Inflammatory macrophage treated with lipopolysaccharide for 1 hour (primary cell): ENCODE measurements around the gene AK8.
A peak's percentile ranks its signal among the peaks of the same experiment; 100 is the strongest.

Source experiments
- DNase-seq, 2 donors: peaks; one replicate each; pipeline ENCODE4 v3.0.0-alpha.2; 2020 to 2022

Gene AK8

GRCh38 chr9:132769906-132770769 lies 107.9 kb downstream of the AK8 start:
- peak; percentile 65 to 72 for DNase-seq

DNA sequence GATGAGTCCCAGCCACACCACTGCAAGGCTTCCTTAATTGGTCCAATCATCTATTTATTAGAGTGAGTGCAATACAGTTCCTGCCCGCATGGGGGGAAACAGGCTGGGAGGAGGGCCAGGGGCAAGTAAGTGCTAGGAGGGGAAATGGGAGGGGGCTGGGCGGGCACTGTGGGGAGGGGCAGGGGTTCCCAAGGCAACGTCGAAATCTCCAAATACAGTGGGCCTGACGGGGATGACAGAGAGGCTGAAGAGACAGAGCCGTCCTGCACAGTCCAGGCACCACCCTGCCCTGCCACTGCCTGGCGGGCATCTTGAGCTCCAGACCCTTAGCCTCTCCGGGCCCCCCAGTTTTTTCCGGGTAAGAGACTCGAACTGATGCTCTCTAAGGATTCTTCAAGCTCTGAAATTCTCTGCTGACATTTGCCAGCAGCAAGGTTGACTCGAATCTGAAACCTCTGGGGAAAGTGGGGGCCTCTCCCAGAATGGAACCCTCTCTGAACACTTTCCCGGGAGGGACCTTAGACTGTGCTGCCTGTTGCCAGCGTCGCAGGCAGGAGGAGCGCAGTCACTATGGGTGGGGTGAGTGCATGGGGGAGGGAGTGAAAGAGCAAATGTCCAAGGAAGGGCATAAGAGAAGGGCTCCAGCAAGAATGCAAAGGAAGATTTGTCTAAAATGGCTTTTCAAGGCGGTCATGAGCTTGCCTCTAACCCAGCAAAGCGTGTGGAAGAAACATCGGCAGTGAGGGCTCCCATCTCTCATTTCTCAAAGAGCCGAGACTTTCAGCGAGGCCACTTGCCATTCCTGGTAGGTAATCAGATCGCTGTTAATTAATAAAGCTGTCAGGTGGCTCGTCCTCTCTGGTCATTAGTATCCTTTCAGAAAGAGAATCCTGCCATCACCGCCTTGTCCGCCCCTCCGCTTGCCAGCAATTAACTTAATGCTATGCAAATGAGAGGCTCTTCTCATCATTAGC lies 108.9 kb downstream of the AK8 start:
- peak; percentile 52 to 68 for DNase-seq

DNA sequence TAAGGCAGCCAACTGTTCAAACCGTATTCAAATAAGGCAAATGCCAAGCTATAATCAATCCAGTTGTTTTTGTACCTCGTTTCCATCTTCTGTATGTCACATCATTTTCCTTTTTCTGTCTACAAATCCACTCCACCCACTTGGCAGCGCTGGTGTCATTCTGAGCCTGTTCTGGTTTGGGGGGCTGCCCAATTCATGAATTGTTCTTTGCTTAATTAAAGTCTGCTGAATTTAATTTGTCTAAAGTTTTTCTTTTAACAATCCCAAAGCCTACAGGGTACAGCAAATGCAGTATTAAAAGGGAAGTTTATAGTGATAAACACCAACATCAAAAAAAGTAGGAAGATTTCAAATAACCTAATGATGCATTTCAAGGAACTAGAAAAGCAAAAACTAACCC lies 114.5 kb downstream of the AK8 start:
- DNase-seq, result no peak

DNA sequence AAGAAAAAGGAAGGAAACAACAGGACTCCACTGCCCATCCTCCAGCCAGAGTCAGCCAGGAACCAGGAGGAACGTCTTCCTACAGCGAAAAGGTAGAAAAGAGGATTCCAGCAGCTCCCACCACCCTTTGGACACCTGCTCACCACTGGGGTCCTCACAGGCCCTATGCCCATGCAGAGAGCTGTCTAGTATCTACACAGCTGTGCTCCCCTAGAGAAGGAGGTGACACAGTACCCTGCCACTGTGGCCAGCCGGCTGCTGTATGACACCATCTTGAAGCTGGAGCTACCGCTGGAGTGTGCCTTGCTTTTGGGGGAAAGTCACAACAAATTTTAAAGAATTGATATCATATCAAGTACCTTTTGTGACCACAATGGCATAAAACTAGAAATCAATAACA lies 115.2 kb downstream of the AK8 start:
- no peak for DNase-seq

GRCh38 chr9:132761602-132762001 lies 116.5 kb downstream of the AK8 start:
- no peak for DNase-seq

DNA sequence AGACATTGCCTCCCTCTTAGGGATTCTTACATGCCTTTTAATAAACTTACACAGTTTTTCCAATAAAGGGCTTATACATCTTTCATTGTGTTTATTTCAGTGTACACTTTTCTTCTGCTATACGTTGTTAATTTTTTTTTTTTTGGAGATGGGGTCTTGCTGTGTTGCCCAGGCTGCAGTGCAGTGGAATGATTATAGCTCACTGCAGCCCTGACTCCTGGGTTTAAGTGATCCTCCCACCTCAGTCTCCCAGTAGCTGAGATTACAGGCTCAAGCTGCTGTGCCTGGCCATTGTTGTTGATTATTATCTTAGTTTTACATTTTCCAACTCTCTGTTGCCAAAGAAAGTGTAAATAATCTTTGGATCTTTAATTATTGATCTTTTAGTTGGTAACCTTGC lies 118.0 kb downstream of the AK8 start:
- no peak for DNase-seq

- DNase-seq, result no peak
Measured at GRCh38 chr9:132757016-132757415, 121.1 kb downstream of the AK8 start.

DNA sequence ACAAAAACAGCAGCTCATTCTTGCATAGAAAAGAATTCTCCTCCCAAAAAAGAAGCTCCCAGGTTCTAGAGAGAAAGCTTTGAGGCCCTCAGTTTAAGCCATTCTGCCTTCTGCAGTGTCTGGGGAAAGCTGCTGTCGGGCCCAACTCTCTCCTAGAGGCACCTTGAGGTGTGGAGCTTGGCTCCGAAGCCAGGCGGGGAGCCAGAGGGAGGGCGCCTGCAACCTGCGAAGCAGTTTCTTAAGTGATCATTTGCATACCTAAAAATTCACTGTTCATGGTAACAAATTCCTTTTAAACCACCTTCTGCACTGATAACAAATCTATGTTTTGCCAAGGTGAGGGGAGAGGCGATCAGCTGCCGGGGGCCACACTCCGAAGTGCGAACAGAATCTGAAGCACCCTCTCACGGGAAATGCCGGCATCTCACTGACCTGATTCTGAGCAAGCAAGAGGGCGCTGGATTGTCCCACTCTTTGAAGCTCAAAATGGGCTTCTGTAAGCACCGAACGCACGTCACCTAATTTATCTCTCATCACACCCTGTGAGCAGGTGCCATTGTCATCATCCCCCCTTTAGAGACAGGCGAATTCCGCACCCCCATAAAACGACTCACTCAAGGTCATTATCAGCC lies 121.8 kb downstream of the AK8 start:
- no peak for DNase-seq

DNA sequence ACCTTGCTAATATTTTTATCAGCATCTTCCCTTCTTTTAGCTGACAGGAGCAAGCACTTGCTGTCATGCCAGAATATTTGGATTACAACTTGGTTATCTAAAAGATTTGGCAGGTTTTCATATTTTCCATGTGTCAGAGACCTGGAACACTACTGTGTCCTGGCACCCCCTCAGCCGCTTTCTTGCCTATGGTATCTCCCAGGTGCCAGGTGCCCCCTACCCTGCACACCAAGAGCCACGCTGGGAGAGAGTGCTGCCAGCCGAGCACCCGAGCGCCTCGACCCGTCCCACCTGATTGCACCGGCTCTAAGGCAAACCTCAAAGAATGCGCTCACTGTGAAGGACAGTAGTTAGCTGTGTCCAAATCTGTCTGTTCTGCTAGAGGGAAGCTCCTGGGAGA lies 123.0 kb downstream of the AK8 start:
- DNase-seq, result no peak

DNA sequence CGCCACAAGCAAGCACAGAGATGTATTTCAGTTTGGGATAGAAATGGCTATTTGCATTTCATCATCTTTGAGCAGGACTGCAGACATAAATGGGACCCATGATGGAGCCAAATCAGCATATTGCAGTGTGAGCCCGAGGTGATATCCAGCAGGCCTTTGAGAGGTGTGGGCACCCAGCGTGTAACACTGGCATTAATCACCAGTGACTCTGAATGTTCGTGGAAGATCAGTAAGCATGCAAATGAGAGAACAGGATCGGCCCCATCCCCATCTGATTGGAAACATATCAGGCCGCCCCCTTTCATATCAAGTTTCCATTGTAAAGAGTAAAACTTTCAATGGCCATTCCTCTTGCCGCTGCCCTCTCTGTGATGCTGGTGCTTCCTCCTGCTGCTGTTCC lies 123.8 kb downstream of the AK8 start:
- no peak for DNase-seq

DNA sequence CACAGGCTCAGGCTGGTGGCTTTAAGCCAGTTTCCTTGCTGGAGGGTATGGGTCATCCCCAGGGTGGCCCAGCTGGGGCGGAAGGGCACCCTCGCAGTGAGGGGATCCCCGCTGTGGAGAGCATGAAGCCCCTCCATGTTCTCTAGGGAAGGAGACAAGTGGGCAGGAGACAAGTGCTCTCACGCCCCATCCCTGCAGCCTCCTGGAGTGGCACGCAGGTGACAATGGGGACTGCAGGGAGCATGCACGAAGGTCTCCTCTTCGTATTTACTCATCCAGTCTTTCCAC lies 124.5 kb downstream of the AK8 start:
- DNase-seq, result no peak

DNA sequence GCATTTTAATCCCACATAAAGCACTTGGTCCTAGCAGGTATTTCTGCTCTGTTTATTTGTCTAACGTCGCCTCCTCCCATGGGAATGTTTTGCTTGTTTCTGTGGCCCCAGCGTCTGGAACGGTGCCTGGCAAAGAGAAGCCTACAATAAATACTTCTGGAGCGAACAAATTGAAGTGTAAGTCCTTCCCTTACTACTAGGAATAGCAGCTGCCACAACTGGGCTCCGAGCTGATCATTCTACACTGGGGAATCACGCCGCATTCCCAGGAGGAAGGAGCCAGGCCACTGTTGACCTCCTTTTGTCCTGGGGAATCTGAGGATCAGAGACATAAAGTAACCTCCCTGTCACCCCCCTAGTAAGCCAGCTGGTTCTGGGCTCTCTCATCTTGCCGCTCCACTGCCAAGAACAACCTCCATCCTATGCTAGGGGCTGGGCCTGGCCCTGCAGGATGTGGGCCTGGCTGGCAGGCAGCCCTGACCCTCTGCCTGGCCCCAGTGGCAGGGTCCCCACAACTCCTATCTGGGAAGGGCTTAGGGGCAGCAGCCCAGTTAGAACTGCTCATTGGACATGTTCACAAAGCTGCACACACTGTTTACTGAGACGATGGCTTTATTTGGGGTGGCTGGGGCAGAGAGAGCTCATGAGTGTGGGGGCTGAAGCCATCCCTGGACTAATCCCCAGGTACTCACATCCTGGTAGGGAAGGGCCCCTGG lies 125.0 kb downstream of the AK8 start:
- DNase-seq, result no peak

GRCh38 chr9:132750668-132751067 lies 127.4 kb downstream of the AK8 start:
- DNase-seq, result no peak

- no peak for DNase-seq
Measured at GRCh38 chr9:132749306-132749705, 128.8 kb downstream of the AK8 start.

GRCh38 chr9:132748450-132748849 lies 129.6 kb downstream of the AK8 start:
- no peak for DNase-seq

DNA sequence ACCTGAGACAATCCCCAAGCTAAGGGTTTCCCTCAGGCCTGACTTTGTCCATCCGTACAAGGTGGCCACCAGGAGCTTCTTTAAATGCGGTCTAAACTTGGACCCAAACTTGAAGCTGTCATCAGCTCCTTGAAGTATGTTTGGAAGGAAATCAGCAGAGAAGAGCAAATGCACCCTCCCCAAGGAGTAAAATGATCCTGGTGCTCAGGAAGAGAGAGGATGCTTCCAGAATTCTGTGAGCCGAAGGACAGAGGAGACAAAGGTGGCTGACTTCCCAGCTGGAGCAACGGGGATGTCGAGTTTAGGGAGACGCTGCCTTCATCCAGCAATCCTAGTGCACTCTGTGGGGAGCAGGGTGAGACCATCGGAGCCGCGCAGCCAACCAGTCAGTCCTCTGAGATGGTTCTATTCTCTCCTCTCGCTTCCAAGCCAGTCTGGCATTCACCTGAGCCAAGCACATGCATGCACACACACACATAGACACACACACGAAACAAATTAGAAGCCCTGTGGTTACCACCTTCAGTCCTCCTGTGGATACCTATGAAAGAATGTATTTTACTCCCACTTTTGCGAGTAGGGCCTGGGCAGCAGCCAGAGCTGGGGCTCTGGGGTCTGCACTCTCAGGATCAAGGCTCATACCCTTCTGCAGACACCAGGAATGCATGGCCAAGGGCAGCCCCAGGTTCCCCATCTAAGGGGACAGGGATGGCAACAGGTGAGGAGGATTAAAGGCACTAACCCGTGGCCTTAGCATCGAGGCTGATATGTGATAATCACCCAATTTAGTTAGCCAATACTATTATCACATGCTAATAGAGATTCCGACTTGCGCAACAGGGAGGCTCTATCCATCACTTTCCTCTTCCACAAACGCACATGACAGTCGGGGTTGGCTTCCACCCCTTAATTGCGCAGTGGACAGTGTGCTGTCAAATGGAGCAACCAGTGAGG lies 132.1 kb downstream of the AK8 start:
- no peak for DNase-seq

GRCh38 chr9:132744881-132745755 lies 133.0 kb downstream of the AK8 start:
- no peak for DNase-seq

GRCh38 chr9:132743931-132744479 lies 134.1 kb downstream of the AK8 start:
- DNase-seq, result no peak

- no peak for DNase-seq
Measured at GRCh38 chr9:132742821-132743311, 135.2 kb downstream of the AK8 start.
